GM19238 (cell line): ENCODE measurements around the gene DNAI2.
"Not testable (repeated sequence)": the region's sequence is repeated elsewhere in the genome, so short reads cannot be mapped to it uniquely, and the experiment has no call there.

Experiments
- DNase-seq: peaks from one replicate; pipeline ENCODE4 v3.0.0; 2011; ENCODE audit warnings: low spot score; ENCODE audit not compliant: insufficient read length

DNAI2 gene

GRCh38 chr17:74274709-74275340 lies 791 bp downstream of the DNAI2 start:
- DNase-seq: no peak

- DNase-seq: no peak
Observed at GRCh38 chr17:74276051-74276476, 2.0 kb downstream of the DNAI2 start.

- no peak for DNase-seq
Observed at GRCh38 chr17:74276541-74277009, 2.5 kb downstream of the DNAI2 start.

GRCh38 chr17:74277935-74278334 lies 3.9 kb downstream of the DNAI2 start:
- DNase-seq: no peak

GRCh38 chr17:74279617-74280016 lies 5.6 kb downstream of the DNAI2 start:
- not testable (repeated sequence) for DNase-seq

- peak; percentile 54 for DNase-seq
Observed at GRCh38 chr17:74280093-74280513, 6.1 kb downstream of the DNAI2 start.

- DNase-seq: no peak
Observed at GRCh38 chr17:74281799-74282198, 7.8 kb downstream of the DNAI2 start.

- DNase-seq: not testable (repeated sequence)
Observed at GRCh38 chr17:74282274-74282586, 8.2 kb downstream of the DNAI2 start.

- DNase-seq: no peak
Observed at GRCh38 chr17:74282587-74283370, 8.7 kb downstream of the DNAI2 start.

GRCh38 chr17:74283371-74283673 lies 9.3 kb downstream of the DNAI2 start:
- no peak for DNase-seq

- DNase-seq: no peak
Observed at GRCh38 chr17:74287031-74287602, 13.1 kb downstream of the DNAI2 start.

GRCh38 chr17:74288785-74289184 lies 14.8 kb downstream of the DNAI2 start:
- DNase-seq: no peak

GRCh38 chr17:74289688-74290087 lies 15.7 kb downstream of the DNAI2 start:
- DNase-seq: no peak

GRCh38 chr17:74290340-74290739 lies 16.3 kb downstream of the DNAI2 start:
- no peak for DNase-seq

- DNase-seq: no peak
Observed at GRCh38 chr17:74292495-74292894, 18.5 kb downstream of the DNAI2 start.

GRCh38 chr17:74295625-74296547 lies 21.9 kb downstream of the DNAI2 start:
- DNase-seq: no peak

- DNase-seq: no peak
Observed at GRCh38 chr17:74296548-74296936, 22.5 kb downstream of the DNAI2 start.

- DNase-seq: no peak
Observed at GRCh38 chr17:74297941-74298340, 23.9 kb downstream of the DNAI2 start.

- DNase-seq: no peak
Observed at GRCh38 chr17:74298778-74299177, 24.7 kb downstream of the DNAI2 start.

- no peak for DNase-seq
Observed at GRCh38 chr17:74299226-74300009, 25.4 kb downstream of the DNAI2 start.

GRCh38 chr17:74303305-74303704 lies 29.3 kb downstream of the DNAI2 start:
- DNase-seq: no peak
